H9 (cell line): Measurements from ENCODE around the gene CCDC122. TPM values are rescaled to one million over a fixed set of nuclear protein-coding genes. Genes with fewer than 3 reads are reported as not detected.

Source experiments
- DNase-seq: peaks from one replicate; pipeline ENCODE4 v3.0.0-alpha.2; 2017
- H2AFZ ChIP-seq: one replicate; pipeline ENCODE4 v1.6.1; 2013; ENCODE audit warnings: mild to moderate bottlenecking, low read length, control low read depth, moderate library complexity
- H2AK5ac ChIP-seq: 2 replicates; pipeline ENCODE4 v1.6.1; 2013; ENCODE audit warnings: low read length, control low read depth, mixed read lengths; ENCODE audit not compliant: insufficient read length
- H2BK120ac ChIP-seq: one replicate; pipeline ENCODE4 v1.6.1; 2013; ENCODE audit warnings: low read depth, mild to moderate bottlenecking, low read length, control low read depth, inconsistent platforms; ENCODE audit not compliant: poor library complexity, severe bottlenecking
- H2BK12ac ChIP-seq: 2 replicates; pipeline ENCODE4 v1.6.1; 2013; ENCODE audit warnings: low read length, control low read depth, mixed read lengths, low read depth; ENCODE audit not compliant: insufficient read length
- H2BK15ac ChIP-seq: 2 replicates; pipeline ENCODE4 v1.6.1; 2013; ENCODE audit warnings: low read depth, low read length, control low read depth
- H2BK20ac ChIP-seq: one replicate; pipeline ENCODE4 v1.6.1; 2013; ENCODE audit warnings: low read depth, mild to moderate bottlenecking, low read length, control low read depth, inconsistent platforms; ENCODE audit not compliant: poor library complexity, severe bottlenecking
- H2BK5ac ChIP-seq: 2 replicates; pipeline ENCODE4 v1.6.1; 2013; ENCODE audit warnings: low read length, control low read depth, mixed read lengths; ENCODE audit not compliant: insufficient read length
- H3K14ac ChIP-seq: 2 replicates; pipeline ENCODE4 v1.6.1; 2013; ENCODE audit warnings: low read length, control low read depth; ENCODE audit not compliant: insufficient read depth
- H3K18ac ChIP-seq: 2 replicates; pipeline ENCODE4 v1.6.1; 2013; ENCODE audit warnings: low read depth, mild to moderate bottlenecking, mixed read lengths, low read length, control low read depth; ENCODE audit not compliant: insufficient read length
- H3K23ac ChIP-seq: 2 replicates; pipeline ENCODE4 v1.6.1; 2013; ENCODE audit warnings: low read length, control low read depth, mixed read lengths, low read depth; ENCODE audit not compliant: insufficient read length
- H3K23me2 ChIP-seq: 2 replicates; pipeline ENCODE4 v1.6.1; 2013; ENCODE audit warnings: low read depth, mild to moderate bottlenecking, mixed read lengths, low read length, control low read depth; ENCODE audit not compliant: insufficient read length, poor library complexity, severe bottlenecking
- H3K27ac ChIP-seq: 2 replicates; pipeline ENCODE4 v1.5.1; 2013; ENCODE audit warnings: low read length, control low read depth, mixed read lengths, low read depth; ENCODE audit not compliant: insufficient read length
- H3K27me3 ChIP-seq: 2 replicates; pipeline ENCODE4 v1.6.1; 2013; ENCODE audit warnings: low read length, control low read depth, inconsistent platforms; ENCODE audit not compliant: insufficient read depth
- H3K4ac ChIP-seq: 2 replicates; pipeline ENCODE4 v1.6.1; 2013; ENCODE audit warnings: low read depth, mild to moderate bottlenecking, control low read depth, inconsistent platforms, low read length, moderate library complexity
- H3K4me1 ChIP-seq: 2 replicates; pipeline ENCODE4 v1.6.1; 2013; ENCODE audit warnings: low read length, control low read depth, inconsistent platforms; ENCODE audit not compliant: insufficient read depth
- H3K4me2 ChIP-seq: 2 replicates; pipeline ENCODE4 v1.6.1; 2013; ENCODE audit warnings: low read length, control low read depth, mixed read lengths; ENCODE audit not compliant: insufficient read length, insufficient read depth
- H3K56ac ChIP-seq: 2 replicates; pipeline ENCODE4 v1.6.1; 2013; ENCODE audit warnings: low read depth, mild to moderate bottlenecking, mixed read lengths, low read length, control low read depth; ENCODE audit not compliant: insufficient read length
- H3K79me1 ChIP-seq: 2 replicates; pipeline ENCODE4 v1.6.1; 2013; ENCODE audit warnings: low read depth, mild to moderate bottlenecking, moderate library complexity, low read length, control low read depth, inconsistent platforms; ENCODE audit not compliant: insufficient read depth, poor library complexity, severe bottlenecking
- H3K79me2 ChIP-seq: 2 replicates; pipeline ENCODE4 v1.6.1; 2013; ENCODE audit warnings: low read length, control low read depth, inconsistent platforms; ENCODE audit not compliant: insufficient read depth
- H3K9ac ChIP-seq: 2 replicates; pipeline ENCODE4 v1.6.1; 2013; ENCODE audit warnings: low read length, control low read depth, mixed read lengths; ENCODE audit not compliant: insufficient read length; ENCODE audit errors: extremely low read depth
- H3K9me3 ChIP-seq: one replicate; pipeline ENCODE4 v1.6.1; 2013; ENCODE audit warnings: low read depth, low read length, inconsistent platforms; ENCODE audit not compliant: control insufficient read depth
- H3T11ph ChIP-seq: one replicate; pipeline ENCODE4 v1.6.1; 2013; ENCODE audit warnings: mild to moderate bottlenecking, low read length, control low read depth, inconsistent platforms
- H4K20me1 ChIP-seq: one replicate; pipeline ENCODE4 v1.6.1; 2013; ENCODE audit not compliant: control insufficient read depth, insufficient read length, insufficient read depth
- H4K5ac ChIP-seq: 2 replicates; pipeline ENCODE4 v1.6.1; 2013; ENCODE audit warnings: low read depth, mild to moderate bottlenecking, mixed read lengths, low read length, control low read depth; ENCODE audit not compliant: insufficient read length
- H4K8ac ChIP-seq: replicated peaks from 2 replicates; pipeline ENCODE4 v1.6.1; 2013; ENCODE audit warnings: low read length, control low read depth, mixed read lengths, low read depth; ENCODE audit not compliant: insufficient read length
- H4K91ac ChIP-seq: 2 replicates; pipeline ENCODE4 v1.6.1; 2013; ENCODE audit warnings: low read depth, mild to moderate bottlenecking, moderate library complexity, mixed read lengths, low read length, control low read depth; ENCODE audit not compliant: insufficient read length
- H3K27ac Mint-ChIP-seq, 3 experiments: 2 replicates in 2 of 3; 3 replicates in 1 of 3; pipeline ENCODE4 v1.8.0; 2020 to 2021; ENCODE audit warnings: mixed read lengths in 3 of 3, mild to moderate bottlenecking in 1 of 3, moderate library complexity in 1 of 3
- H3K27me3 Mint-ChIP-seq: 2 replicates; pipeline ENCODE4 v1.8.0; 2021; ENCODE audit warnings: low read depth, mild to moderate bottlenecking, moderate library complexity, mixed read lengths
- H3K36me3 Mint-ChIP-seq, 3 experiments: 2 replicates in 2 of 3; 3 replicates in 1 of 3; pipeline ENCODE4 v1.8.0; 2020 to 2021; ENCODE audit warnings: low read depth in 3 of 3, mixed read lengths in 3 of 3; ENCODE audit not compliant: insufficient read depth in 1 of 3
- H3K4me1 Mint-ChIP-seq, 2 experiments: 2 replicates each; pipeline ENCODE4 v1.8.0; 2020; ENCODE audit warnings: mixed read lengths in 2 of 2
- H3K4me3 Mint-ChIP-seq, 2 experiments: 2 replicates in 1 of 2; 3 replicates in 1 of 2; pipeline ENCODE4 v1.8.0; 2020 to 2021; ENCODE audit warnings: mild to moderate bottlenecking in 2 of 2, mixed read lengths in 2 of 2, moderate library complexity in 1 of 2
- H3K9me3 Mint-ChIP-seq, 2 experiments: 2 replicates in 1 of 2; 3 replicates in 1 of 2; pipeline ENCODE4 v1.8.0; 2020; ENCODE audit warnings: mild to moderate bottlenecking in 2 of 2, mixed read lengths in 2 of 2, moderate library complexity in 1 of 2
- WGBS: extraction: QIAGEN DNeasy Blood & Tissue Kit; methylation state at CpG from one replicate; pipeline ENCODE4 v1.1.7; 2013; ENCODE audit warnings: missing lambda C conversion rate, low lambda C conversion rate, mixed read lengths; ENCODE audit not compliant: insufficient read length; ENCODE audit errors: extremely low coverage; 5-methylcytosine and 5-hydroxymethylcytosine counted together
- total RNA-seq: library from RNA; stranded (reverse); gene quantifications from 2 replicates; pipeline ENCODE4 v1.2.1, GENCODE V29; 2021
- TF ChIP-seq, protein P1 (sequence below): fragments of 200-600 bp; sonication (generic); conservative IDR thresholded peaks from 3 replicates; pipeline ENCODE4 v1.8.0; 2021; ENCODE audit warnings: antibody characterized with exemption, mild to moderate bottlenecking

The CCDC122 gene
- total RNA-seq, 1 experiment from 2014 or later, result 5.6 TPM

GRCh38 chr13:43915451-43915850, 35.9 kb upstream of the CCDC122 start:
- no peaks in the 10 kb centered on the region for H3K23me2 ChIP-seq
- H3K14ac ChIP-seq, result no peak overlapping the region
- no peak overlapping the region for H3K27ac Mint-ChIP-seq
- no peak for DNase-seq
- H2BK15ac ChIP-seq, result no peak overlapping the region
- no peak overlapping the region for H3K23ac ChIP-seq
- no peak overlapping the region for H2BK12ac ChIP-seq
- H3K4me1 Mint-ChIP-seq, result peaks cover 0 to 3% of the 10 kb centered on the region in 2 experiments; a peak in 2 of 4 replicates
- H3K9me3 Mint-ChIP-seq, result no peaks in the 10 kb centered on the region
- no peaks in the 10 kb centered on the region; the same call in 1 of the 2 replicates for H3K27me3 ChIP-seq
- no peak overlapping the region for H2AFZ ChIP-seq
- H3K4ac ChIP-seq, result no peak overlapping the region
- H2BK5ac ChIP-seq, result no peak overlapping the region
- H3K36me3 Mint-ChIP-seq, result no peaks in the 10 kb centered on the region
- H2BK120ac ChIP-seq, result no peak overlapping the region
- no peaks in the 10 kb centered on the region for H3K79me1 ChIP-seq
- no peak overlapping the region for H3K27ac ChIP-seq
- no peak overlapping the region for H3K4me3 Mint-ChIP-seq
- H3T11ph ChIP-seq, result no peak overlapping the region
- H3K4me1 ChIP-seq, result no peaks in the 10 kb centered on the region
- no CpG with 5 or more reads among the region's 6 CpGs for WGBS
- H4K20me1 ChIP-seq, result no peaks in the 10 kb centered on the region
- no peak overlapping the region for H3K18ac ChIP-seq
- H4K5ac ChIP-seq, result no peak overlapping the region
- no peak overlapping the region for H2BK20ac ChIP-seq
- no peaks in the 10 kb centered on the region for H3K9me3 ChIP-seq
- no peaks in the 10 kb centered on the region for H3K79me2 ChIP-seq
- no peak overlapping the region for H3K9ac ChIP-seq
- no peak overlapping the region for H3K4me2 ChIP-seq
- H2AK5ac ChIP-seq, result no peak overlapping the region
- H3K56ac ChIP-seq, result no peak overlapping the region
- no peak overlapping the region for H4K8ac ChIP-seq
- H4K91ac ChIP-seq, result no peak overlapping the region
- TF ChIP-seq, protein P1, sequence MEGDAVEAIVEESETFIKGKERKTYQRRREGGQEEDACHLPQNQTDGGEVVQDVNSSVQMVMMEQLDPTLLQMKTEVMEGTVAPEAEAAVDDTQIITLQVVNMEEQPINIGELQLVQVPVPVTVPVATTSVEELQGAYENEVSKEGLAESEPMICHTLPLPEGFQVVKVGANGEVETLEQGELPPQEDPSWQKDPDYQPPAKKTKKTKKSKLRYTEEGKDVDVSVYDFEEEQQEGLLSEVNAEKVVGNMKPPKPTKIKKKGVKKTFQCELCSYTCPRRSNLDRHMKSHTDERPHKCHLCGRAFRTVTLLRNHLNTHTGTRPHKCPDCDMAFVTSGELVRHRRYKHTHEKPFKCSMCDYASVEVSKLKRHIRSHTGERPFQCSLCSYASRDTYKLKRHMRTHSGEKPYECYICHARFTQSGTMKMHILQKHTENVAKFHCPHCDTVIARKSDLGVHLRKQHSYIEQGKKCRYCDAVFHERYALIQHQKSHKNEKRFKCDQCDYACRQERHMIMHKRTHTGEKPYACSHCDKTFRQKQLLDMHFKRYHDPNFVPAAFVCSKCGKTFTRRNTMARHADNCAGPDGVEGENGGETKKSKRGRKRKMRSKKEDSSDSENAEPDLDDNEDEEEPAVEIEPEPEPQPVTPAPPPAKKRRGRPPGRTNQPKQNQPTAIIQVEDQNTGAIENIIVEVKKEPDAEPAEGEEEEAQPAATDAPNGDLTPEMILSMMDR, result no peak
- H3K27me3 Mint-ChIP-seq, result no peaks in the 10 kb centered on the region; the same call in 1 of the 2 replicates
